ENCODE measurements around the gene UNCX. TPM values are rescaled to one million over a fixed set of nuclear protein-coding genes. Genes with fewer than 3 reads are reported as not detected.
A peak's percentile ranks its signal among the peaks of the same experiment; 100 is the strongest.
"Not testable (repeated sequence)": the region's sequence is repeated elsewhere in the genome, so short reads cannot be mapped to it uniquely, and the experiment has no call there.

Gene UNCX
- total RNA-seq, 1 experiment from 2014 or later, result not detected

DNA sequence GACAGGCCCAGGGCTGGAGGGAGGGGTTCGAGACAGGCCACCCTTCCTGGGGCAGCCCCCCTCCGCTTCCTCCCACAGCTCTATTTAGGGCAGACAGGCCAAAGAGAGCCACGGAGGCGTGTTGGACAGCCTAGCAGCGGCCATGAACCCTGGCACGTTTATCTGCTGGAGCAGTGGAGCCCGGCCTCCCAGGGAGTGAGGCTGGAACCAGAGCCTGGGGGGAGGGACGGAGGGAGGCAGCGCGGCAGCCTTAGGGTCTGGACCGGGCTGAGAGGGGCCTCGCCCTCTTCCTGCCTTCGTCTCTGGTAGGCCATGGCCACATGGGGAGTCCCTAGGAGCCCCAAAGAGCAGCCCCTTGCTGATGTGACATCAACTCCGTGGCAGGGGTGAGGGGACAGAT is 17.1 kb downstream of the UNCX start:
- peak; percentile 81 for DNase-seq
- Histone ChIP-seq H3K4me3 (ENCODE audit: insufficient read depth, low read depth, low read length) (no peak overlapping the region), H3K36me3 (replicated peaks; ENCODE audit: control insufficient read depth, insufficient read depth, low read length) (no peaks in the 10 kb centered on the region), H3K27me3 (ENCODE audit: control insufficient read depth, insufficient read depth, low read length) (peaks cover 58% of the 10 kb centered on the region)

DNA sequence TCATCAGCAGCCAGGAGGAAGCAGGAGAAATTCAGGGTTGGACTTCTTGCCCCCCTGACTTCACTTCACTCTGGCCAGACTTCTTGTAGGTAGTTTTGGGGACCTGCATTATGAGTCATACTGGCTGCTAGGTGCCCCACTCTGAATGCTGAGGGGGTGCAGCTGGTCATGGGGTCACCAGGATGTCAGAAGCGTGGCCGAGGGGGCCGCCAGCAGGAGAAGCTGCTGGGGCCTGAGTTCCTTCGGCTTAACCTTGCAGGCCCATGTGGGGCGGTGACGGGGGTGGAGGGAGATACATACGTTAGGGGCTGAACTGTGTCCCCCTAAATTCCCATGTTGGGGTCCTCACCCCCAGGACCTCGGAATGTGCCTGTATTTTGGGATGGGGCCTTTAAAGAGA is 18.2 kb downstream of the UNCX start:
- no peak overlapping the region for H3K4me3 ChIP-seq (ENCODE audit: insufficient read depth, low read depth, low read length)
- no peaks in the 10 kb centered on the region for H3K36me3 ChIP-seq (replicated peaks; ENCODE audit: control insufficient read depth, insufficient read depth, low read length)
- H3K27me3 ChIP-seq (ENCODE audit: control insufficient read depth, insufficient read depth, low read length), result peaks cover 47% of the 10 kb centered on the region
- DNase-seq, result no peak

DNA sequence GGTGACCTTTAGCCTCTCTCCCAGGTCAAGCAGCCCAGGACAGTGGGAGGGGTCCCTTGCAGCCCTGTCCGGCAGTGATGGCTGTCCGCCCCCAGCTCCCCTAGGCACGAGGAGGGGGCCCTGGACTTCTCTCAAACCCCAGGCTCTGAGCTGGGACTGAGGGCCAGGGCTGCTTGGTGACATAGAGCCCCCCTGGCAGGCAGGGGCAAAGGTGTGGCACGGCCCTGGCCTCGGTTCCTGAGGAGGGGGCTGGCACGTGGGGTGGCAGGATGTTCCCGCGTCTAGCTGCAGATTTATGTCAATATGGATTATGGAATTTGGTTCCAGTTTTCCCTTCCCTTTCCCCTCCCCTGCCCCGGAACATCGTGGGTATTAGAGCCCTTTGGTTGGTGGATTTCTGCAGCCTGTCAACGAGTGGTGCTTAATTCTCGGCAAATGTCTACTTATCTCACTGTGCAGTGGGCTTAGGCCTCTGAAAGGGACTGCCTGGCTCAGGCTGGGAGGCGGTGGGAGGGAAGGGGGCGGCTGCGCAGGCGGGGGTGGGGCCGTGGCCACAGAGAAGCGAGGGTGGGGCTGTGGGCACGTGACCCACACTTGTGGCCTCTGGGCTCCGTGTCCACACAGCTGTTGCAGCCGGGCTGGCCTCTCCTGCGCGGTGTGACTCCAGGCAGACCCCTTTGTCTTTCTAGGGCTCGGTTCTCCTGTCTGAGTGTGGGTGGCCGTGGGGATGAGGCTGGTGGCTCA is 19.3 kb downstream of the UNCX start:
- no peak for DNase-seq
- no peaks in the 10 kb centered on the region for H3K36me3 ChIP-seq (replicated peaks; ENCODE audit: control insufficient read depth, insufficient read depth, low read length)
- H3K4me3 ChIP-seq (ENCODE audit: insufficient read depth, low read depth, low read length), result no peak overlapping the region
- peaks cover 36% of the 10 kb centered on the region for H3K27me3 ChIP-seq (ENCODE audit: control insufficient read depth, insufficient read depth, low read length)

DNA sequence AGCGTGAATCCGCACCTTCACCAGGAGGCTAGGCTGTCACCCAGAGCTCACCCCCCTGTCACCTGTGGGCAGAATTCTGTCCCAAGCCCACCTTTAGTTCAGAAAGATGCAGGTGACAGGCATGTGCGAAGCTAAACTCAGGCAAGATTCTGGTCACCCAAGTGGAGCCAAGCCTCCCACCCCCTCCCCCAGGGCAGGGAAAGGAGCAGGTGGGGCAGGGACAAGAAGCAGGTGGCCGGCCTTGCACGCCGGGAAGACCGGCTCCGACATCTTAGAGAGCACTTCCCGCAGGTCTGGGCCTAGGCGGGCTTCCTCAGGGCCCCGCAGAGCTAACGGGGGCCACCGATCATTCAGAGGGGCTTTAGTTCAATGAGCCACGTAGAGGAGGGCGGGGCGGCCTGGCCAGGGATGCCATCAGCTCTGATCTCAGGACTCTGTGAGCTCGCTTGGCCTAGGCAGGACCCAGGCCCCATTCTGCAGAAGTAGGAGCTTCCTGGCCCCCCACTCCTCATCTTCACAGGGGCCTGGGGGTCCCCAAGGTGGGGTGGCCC is 19.9 kb downstream of the UNCX start:
- Histone ChIP-seq H3K27me3 (ENCODE audit: control insufficient read depth, insufficient read depth, low read length) (peaks cover 30% of the 10 kb centered on the region), H3K4me3 (ENCODE audit: insufficient read depth, low read depth, low read length) (no peak overlapping the region), H3K36me3 (replicated peaks; ENCODE audit: control insufficient read depth, insufficient read depth, low read length) (no peaks in the 10 kb centered on the region)
- DNase-seq, result no peak

DNA sequence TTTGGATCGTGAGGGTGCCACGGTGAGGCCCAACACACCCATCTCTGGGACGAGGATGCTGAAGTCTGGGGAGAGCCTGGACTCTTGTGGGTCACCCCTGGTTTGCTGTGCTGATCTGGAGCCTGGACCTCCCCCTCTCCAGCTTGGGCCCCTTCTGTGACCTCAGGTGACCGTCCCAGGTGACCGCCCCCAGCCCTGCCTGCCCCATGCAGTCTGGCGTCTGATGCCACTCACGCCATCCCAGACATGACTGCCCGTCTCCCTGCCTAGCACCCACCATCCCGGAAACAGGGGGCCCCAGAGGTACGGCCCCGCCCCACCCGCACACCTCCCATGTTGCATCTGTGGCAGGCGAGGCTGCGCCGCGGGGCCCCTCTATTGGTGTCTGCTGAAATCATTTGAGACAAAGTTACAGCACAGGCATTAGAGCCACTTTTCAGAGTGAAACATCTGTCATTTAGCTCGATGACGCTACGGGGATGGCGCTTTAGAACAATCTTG is 21.1 kb downstream of the UNCX start:
- peaks cover 19% of the 10 kb centered on the region for H3K27me3 ChIP-seq (ENCODE audit: control insufficient read depth, insufficient read depth, low read length)
- H3K36me3 ChIP-seq (replicated peaks; ENCODE audit: control insufficient read depth, insufficient read depth, low read length), result no peaks in the 10 kb centered on the region
- no peak overlapping the region for H3K4me3 ChIP-seq (ENCODE audit: insufficient read depth, low read depth, low read length)
- DNase-seq, result no peak

DNA sequence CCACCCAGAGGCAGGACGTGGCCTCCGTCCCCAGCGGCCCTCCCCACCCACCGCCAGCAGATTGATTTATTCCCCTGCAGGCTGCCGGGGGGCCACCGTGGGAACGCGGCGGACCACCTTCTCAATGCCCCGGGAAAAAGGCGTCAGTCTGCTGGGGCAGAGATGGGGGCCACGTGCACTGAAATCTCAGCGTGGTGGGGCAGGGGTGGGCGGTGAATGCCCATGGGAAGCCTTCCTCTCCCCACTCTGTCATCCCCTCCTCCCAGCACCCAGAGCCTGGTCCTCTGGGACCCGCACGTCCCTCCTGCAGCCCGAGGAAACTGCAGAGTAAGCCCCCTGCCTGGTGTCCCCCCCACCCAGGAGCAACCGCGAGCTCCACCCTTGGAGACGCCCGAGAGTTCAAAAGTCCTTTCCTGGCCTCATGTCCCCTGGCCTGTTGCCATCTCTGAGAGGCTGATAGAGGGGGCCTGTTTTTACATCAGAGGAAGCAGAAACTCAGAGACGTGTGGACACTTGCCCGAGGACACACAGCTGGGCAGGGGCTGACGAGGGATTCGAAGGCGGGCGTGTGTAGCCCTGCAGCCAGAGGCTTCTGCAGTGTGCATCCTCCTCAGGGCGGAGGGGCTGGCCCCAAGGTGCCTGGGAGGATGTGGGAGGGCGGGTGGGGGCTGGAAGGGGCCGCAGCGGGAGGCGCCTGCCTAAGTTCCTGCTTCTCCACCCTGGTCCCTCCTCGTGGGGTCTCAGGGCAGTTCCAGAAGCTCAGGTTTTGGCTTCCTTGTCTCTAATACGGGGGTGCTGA is 21.8 kb downstream of the UNCX start:
- no peak for DNase-seq
- no peaks in the 10 kb centered on the region for H3K36me3 ChIP-seq (replicated peaks; ENCODE audit: control insufficient read depth, insufficient read depth, low read length)
- no peak overlapping the region for H3K4me3 ChIP-seq (ENCODE audit: insufficient read depth, low read depth, low read length)
- H3K27me3 ChIP-seq (ENCODE audit: control insufficient read depth, insufficient read depth, low read length), result peaks cover 14% of the 10 kb centered on the region

DNA sequence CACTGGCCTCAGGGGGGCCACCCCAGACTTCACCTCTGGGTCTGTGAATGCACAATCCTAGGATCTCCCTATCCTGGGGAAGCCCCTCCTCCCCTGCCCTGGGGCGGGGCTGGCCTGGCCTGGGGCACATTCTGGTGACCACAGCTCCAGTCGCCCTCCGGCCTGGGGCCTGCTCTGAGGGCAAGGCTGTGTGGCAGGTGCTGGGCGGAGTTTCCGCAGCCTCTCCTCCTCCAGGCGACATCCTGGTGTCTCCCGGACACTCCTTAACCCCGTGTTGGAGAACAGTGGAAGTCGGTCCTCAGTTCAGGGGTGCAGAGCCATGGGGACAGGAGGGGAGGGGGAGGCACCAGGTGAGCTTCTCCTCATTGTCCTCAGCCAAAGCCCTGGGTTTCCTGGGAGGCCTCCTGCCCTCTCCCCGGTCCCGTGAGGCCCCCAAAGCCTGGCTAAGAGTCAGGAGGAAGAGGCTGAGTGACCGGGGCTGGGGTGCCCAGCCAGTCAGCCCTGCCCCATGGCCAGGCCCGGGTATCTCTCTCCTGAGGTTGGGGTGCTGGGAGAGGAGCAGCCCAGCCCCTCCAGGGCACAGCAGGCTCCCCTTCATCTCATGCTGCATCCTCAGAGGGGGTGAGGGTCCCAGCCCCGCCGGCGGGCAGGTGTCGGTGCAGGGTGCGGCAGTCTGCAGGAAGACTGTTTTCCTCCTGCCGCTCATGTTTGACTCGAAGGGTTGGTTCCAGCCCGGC is 22.6 kb downstream of the UNCX start:
- no peak overlapping the region for H3K4me3 ChIP-seq (ENCODE audit: insufficient read depth, low read depth, low read length)
- H3K27me3 ChIP-seq (ENCODE audit: control insufficient read depth, insufficient read depth, low read length), result peaks cover 8% of the 10 kb centered on the region
- H3K36me3 ChIP-seq (replicated peaks; ENCODE audit: control insufficient read depth, insufficient read depth, low read length), result no peaks in the 10 kb centered on the region
- peak; percentile 83 for DNase-seq

DNA sequence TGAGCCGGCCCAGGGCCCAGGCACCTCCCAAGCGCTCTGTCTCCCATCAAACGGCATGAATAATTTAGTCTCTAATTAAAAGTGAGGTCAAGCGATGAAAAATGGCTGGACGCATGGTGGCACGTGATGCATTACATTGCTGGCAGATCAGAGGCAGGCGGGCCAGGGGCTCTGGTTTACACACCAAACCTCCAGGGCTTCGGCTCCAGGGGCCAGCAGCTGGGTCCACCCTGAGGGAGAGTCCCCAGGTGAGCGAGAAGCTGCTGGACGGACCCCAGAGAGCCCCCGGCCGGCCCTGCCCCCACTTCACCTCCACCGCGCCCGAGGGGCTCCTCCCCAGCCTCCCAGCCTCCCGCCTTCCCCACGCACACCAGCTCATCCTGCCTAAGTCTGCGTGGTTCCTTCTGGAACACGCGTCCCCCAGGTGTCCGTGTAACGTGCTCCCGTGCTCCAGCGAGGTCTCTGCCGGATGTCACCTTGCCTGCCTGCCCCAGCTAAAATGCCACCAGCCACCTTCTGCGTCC is 23.2 kb downstream of the UNCX start:
- DNase-seq, result no peak
- peaks cover 3% of the 10 kb centered on the region for H3K27me3 ChIP-seq (ENCODE audit: control insufficient read depth, insufficient read depth, low read length)

DNA sequence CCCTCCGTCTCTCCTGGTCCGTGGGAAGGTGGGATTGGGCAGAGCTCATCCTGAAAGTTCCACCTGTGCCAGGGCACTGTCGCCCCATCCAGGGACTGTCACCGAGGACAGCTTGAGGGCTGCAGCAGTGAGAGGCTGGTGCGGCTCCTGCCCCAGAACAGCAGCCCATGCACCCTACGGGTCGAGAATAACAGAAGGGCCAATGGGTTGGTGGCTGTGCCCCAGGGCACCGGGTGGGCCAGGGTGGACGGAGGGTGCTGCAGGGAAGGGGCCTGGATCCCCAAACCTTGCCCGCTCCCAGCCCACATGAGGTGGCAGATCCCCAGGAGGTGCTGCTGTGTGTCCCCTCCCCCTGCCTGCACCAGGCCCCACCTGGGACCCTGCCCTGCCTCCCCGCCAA is 23.9 kb downstream of the UNCX start:
- H3K4me3 ChIP-seq (ENCODE audit: insufficient read depth, low read depth, low read length), result no peak overlapping the region
- DNase-seq, result no peak
- no peaks in the 10 kb centered on the region for H3K27me3 ChIP-seq (ENCODE audit: control insufficient read depth, insufficient read depth, low read length)
- no peaks in the 10 kb centered on the region for H3K36me3 ChIP-seq (replicated peaks; ENCODE audit: control insufficient read depth, insufficient read depth, low read length)

More for the DNA sequence above, 23.2 kb downstream of the UNCX start:
- Histone ChIP-seq H3K4me3 (ENCODE audit: insufficient read depth, low read depth, low read length) (no peak overlapping the region), H3K36me3 (replicated peaks; ENCODE audit: control insufficient read depth, insufficient read depth, low read length) (no peaks in the 10 kb centered on the region)

DNA sequence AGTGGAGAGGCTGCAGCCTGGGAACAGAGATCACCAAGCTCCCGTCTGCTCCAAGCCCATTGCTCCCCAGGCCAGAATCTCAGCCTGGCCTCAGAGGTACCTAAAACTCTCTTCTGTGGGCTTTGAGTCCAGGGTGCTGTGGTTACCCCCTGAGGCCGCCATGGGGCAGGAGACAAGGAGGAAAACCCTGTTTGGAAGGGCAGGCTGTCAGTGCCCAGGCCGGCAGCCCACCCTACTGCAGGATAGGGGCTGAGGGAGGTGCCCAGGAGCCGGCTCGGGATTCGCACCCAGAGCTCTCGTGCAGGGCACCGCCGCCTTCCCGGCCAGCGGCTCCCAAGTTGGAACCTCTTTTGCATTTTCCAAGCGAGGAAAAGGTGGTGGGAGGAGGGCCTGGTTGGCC is 24.5 kb downstream of the UNCX start:
- DNase-seq, result no peak
- no peaks in the 10 kb centered on the region for H3K27me3 ChIP-seq (ENCODE audit: control insufficient read depth, insufficient read depth, low read length)
- H3K4me3 ChIP-seq (ENCODE audit: insufficient read depth, low read depth, low read length), result no peak overlapping the region

DNA sequence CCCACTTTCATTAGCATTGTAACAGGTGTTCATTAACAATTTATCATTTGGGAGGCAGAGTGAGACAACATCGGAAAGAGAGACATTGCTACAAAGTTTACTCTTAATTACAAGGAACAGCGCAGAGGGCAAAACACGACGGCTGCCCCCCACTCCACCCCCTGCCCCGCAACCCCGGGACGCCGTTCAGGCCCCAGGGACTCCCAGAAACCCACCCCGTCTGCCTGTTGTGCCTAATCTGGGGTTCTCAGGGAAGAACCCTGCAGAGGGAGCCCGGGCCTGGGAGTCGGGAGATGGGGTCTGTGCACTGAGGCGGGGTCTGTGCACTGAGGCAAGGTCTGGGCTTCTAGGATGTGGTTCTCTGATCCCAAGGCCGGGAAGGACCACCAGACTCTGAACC is 25.2 kb downstream of the UNCX start:
- no peaks in the 10 kb centered on the region for H3K27me3 ChIP-seq (ENCODE audit: control insufficient read depth, insufficient read depth, low read length)
- DNase-seq, result no peak

More for the DNA sequence above, 24.5 kb downstream of the UNCX start:
- no peaks in the 10 kb centered on the region for H3K36me3 ChIP-seq (replicated peaks; ENCODE audit: control insufficient read depth, insufficient read depth, low read length)

DNA sequence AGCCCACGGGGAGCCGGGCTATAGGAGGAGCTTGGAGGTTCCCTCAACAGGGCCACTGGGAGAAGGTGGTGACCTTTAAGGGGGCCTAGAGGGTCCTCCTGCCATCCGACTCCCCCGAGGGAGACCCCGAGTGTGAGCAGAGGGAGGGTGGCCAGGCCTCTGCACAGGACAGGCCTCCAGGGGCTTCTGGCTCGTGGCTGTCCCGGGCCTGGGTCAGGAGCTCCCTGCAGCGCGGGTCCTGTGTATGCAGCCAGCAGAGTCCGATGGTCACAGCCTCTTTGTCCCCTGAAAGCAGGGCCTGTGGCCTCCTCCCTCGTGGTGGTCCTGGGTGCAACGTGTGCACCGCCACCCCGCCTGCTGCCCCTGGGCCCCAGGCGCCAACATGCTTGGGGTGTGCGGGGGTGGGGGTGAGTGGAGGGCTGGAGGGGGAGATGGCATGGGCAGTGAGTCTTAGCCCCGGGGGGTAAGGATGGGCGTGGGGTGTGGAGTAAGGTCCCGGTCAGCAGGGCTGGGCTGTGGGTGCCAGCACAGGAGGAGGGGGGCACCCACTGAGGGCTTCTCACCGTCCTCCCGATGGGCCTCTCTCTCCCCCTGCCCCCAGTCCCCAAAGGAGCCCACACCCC is 27.1 kb downstream of the UNCX start:
- Histone ChIP-seq H3K27me3 (ENCODE audit: control insufficient read depth, insufficient read depth, low read length) (no peaks in the 10 kb centered on the region), H3K4me3 (ENCODE audit: insufficient read depth, low read depth, low read length) (no peak overlapping the region)

More for the DNA sequence above, 25.2 kb downstream of the UNCX start:
- Histone ChIP-seq H3K36me3 (replicated peaks; ENCODE audit: control insufficient read depth, insufficient read depth, low read length) (no peaks in the 10 kb centered on the region), H3K4me3 (ENCODE audit: insufficient read depth, low read depth, low read length) (no peak overlapping the region)

DNA sequence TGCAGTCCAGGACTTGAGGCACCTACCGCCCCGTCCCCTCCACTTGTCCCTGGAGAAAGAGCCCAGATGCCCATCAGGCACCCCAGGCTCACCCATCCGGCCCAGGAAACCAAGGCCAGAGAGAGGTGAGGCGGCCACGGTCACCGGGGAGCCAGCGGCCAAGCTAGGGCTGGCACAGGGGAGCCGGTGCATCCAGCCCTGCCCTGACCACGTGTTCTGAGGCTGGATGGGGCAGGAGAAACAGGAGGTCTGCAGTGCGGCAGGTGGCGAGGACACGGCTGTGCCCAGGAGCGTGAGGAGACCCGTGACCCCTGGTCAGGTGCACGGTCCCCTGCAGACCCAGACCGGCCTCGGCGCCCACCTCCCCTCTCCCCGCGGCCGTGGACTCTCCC is 27.6 kb downstream of the UNCX start:
- H3K36me3 ChIP-seq (replicated peaks; ENCODE audit: control insufficient read depth, insufficient read depth, low read length), result no peaks in the 10 kb centered on the region
- no peak for DNase-seq
- H3K27me3 ChIP-seq (ENCODE audit: control insufficient read depth, insufficient read depth, low read length), result no peaks in the 10 kb centered on the region
- no peak overlapping the region for H3K4me3 ChIP-seq (ENCODE audit: insufficient read depth, low read depth, low read length)

More for the DNA sequence above, 27.1 kb downstream of the UNCX start:
- no peak for DNase-seq
- H3K36me3 ChIP-seq (replicated peaks; ENCODE audit: control insufficient read depth, insufficient read depth, low read length), result no peaks in the 10 kb centered on the region

DNA sequence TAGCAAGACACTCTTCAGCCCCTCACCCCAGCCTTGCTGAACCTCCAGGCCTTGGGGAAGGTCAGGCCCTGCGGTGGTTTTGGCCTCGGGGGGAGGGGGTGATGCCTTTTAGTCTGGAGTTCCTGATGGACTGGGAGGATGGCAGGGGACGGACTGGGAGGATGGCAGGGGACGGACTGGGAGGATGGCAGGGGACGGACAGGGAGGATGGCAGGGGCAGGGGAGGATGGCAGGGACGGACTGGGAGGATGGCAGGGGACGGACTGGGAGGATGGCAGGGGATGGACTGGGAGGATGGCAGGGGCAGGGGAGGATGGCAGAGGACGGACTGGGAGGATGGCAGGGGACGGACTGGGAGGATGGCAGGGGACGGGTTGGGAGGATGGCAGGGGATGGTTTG is 28.4 kb downstream of the UNCX start:
- not testable (repeated sequence) for H3K36me3 ChIP-seq (replicated peaks; ENCODE audit: control insufficient read depth, insufficient read depth, low read length); H3K4me3 ChIP-seq (ENCODE audit: insufficient read depth, low read depth, low read length); H3K27me3 ChIP-seq (ENCODE audit: control insufficient read depth, insufficient read depth, low read length); DNase-seq

All from H7 (cell line).